MM.1S (cell line): ENCODE measurements around the gene LETM1.

Experiments
- EZH2 ChIP-seq: fragments of 300-600 bp; sonication (generic); optimal IDR thresholded peaks from 2 replicates; pipeline ENCODE3; 2017; ENCODE audit warnings: low read depth, mild to moderate bottlenecking, antibody characterized with exemption, low read length, mixed read lengths
- TF ChIP-seq, protein P1 (sequence below): fragments of 300-600 bp; sonication (generic); IDR thresholded peaks from 2 replicates; pipeline ENCODE4 v1.5.1; 2016; ENCODE audit warnings: antibody characterized with exemption, low read length, mixed read lengths

DNA sequence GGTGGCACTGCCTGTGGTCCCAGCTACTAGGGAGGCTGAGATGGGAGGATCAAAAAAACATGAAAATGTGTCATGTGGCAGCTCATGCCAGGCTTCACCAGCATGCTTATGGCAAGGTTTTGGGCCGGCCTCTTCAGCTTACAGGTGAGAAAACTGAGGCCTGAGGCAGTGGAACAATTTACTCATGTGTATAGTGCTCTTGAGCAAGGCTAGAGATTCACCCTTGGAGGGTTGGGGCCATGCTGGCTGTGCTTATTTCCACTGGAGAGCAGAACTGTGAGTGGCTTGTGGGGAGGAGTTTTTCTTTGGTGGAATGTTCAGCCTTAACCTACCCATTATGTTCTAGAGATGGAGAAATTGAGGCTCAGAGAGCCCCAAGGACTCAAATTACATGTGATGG is 47.1 kb upstream of the LETM1 start:
- TF ChIP-seq, protein P1, sequence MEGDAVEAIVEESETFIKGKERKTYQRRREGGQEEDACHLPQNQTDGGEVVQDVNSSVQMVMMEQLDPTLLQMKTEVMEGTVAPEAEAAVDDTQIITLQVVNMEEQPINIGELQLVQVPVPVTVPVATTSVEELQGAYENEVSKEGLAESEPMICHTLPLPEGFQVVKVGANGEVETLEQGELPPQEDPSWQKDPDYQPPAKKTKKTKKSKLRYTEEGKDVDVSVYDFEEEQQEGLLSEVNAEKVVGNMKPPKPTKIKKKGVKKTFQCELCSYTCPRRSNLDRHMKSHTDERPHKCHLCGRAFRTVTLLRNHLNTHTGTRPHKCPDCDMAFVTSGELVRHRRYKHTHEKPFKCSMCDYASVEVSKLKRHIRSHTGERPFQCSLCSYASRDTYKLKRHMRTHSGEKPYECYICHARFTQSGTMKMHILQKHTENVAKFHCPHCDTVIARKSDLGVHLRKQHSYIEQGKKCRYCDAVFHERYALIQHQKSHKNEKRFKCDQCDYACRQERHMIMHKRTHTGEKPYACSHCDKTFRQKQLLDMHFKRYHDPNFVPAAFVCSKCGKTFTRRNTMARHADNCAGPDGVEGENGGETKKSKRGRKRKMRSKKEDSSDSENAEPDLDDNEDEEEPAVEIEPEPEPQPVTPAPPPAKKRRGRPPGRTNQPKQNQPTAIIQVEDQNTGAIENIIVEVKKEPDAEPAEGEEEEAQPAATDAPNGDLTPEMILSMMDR, result no peak
- TF ChIP-seq EZH2, result no peak
